Mesenchymal stem cell (in vitro differentiated cells and primary cell): ENCODE data around the gene MYLK3.

Source experiments
- DNase-seq: peaks from one replicate; pipeline ENCODE4 v3.0.0-alpha.2; 2013
- H2AFZ ChIP-seq: one replicate; pipeline ENCODE4 v1.6.1; 2013; ENCODE audit warnings: low read depth, mild to moderate bottlenecking, control low read depth, inconsistent platforms, low read length, moderate library complexity
- H2AK5ac ChIP-seq: 2 replicates; pipeline ENCODE4 v1.6.1; 2013; ENCODE audit warnings: low read length, moderate library complexity, mild to moderate bottlenecking, inconsistent platforms; ENCODE audit not compliant: severe bottlenecking
- H2BK120ac ChIP-seq: one replicate; pipeline ENCODE4 v1.6.1; 2013; ENCODE audit warnings: low read depth, mild to moderate bottlenecking, inconsistent platforms, low read length, moderate library complexity
- H2BK12ac ChIP-seq, 2 experiments: one replicate each; pipeline ENCODE4 v1.6.1; 2013; ENCODE audit warnings: inconsistent platforms in 2 of 2, low read length in 2 of 2, mild to moderate bottlenecking in 2 of 2, moderate library complexity in 2 of 2, control low read depth in 1 of 2
- H2BK15ac ChIP-seq: one replicate; pipeline ENCODE4 v1.6.1; 2013; ENCODE audit warnings: mild to moderate bottlenecking, low read depth, inconsistent platforms; ENCODE audit not compliant: poor library complexity, severe bottlenecking
- H2BK5ac ChIP-seq: 2 replicates; pipeline ENCODE4 v1.6.1; 2013; ENCODE audit warnings: low read depth, mild to moderate bottlenecking, low read length, control low read depth, inconsistent platforms; ENCODE audit not compliant: poor library complexity, severe bottlenecking
- H3K14ac ChIP-seq, 2 experiments: one replicate each; pipeline ENCODE4 v1.6.1; 2013; ENCODE audit warnings: inconsistent platforms in 2 of 2, low read length in 2 of 2, control low read depth in 1 of 2, mild to moderate bottlenecking in 1 of 2, moderate library complexity in 1 of 2
- H3K18ac ChIP-seq, 2 experiments: one replicate each; pipeline ENCODE4 v1.6.1; 2013; ENCODE audit warnings: inconsistent platforms in 2 of 2, low read length in 2 of 2, control low read depth in 1 of 2, low read depth in 1 of 2, mild to moderate bottlenecking in 1 of 2
- H3K23ac ChIP-seq, 2 experiments: one replicate each; pipeline ENCODE4 v1.6.1; 2013; ENCODE audit warnings: inconsistent platforms in 2 of 2, low read length in 2 of 2, mild to moderate bottlenecking in 2 of 2, moderate library complexity in 2 of 2, control low read depth in 1 of 2
- H3K27ac ChIP-seq: 2 replicates; pipeline ENCODE4 v1.5.1; 2013; ENCODE audit warnings: mild to moderate bottlenecking, moderate library complexity, low read length, control low read depth, inconsistent platforms; ENCODE audit not compliant: poor library complexity, severe bottlenecking
- H3K27me3 ChIP-seq, 2 experiments: 2 replicates each; pipeline versions ENCODE4 v1.6.1 to v1.7.0; 2013; ENCODE audit warnings: low read length in 2 of 2, mild to moderate bottlenecking in 2 of 2, moderate library complexity in 2 of 2, control low read depth in 1 of 2, inconsistent platforms in 1 of 2; ENCODE audit not compliant: control insufficient read depth in 1 of 2, insufficient read depth in 1 of 2
- H3K36me3 ChIP-seq, 2 experiments: 2 replicates each; pipeline versions ENCODE4 v1.6.1 to v1.7.0; 2013; ENCODE audit warnings: low read length in 2 of 2, control low read depth in 1 of 2, inconsistent platforms in 1 of 2, low read depth in 1 of 2, mild to moderate bottlenecking in 1 of 2; ENCODE audit not compliant: insufficient read depth in 2 of 2, control insufficient read depth in 1 of 2
- H3K4ac ChIP-seq, 2 experiments: one replicate each; pipeline ENCODE4 v1.6.1; 2013; ENCODE audit warnings: inconsistent platforms in 2 of 2, low read length in 2 of 2, mild to moderate bottlenecking in 2 of 2, moderate library complexity in 2 of 2, control low read depth in 1 of 2, low read depth in 1 of 2
- H3K4me1 ChIP-seq: 2 replicates; pipeline ENCODE4 v1.6.1; 2013; ENCODE audit warnings: low read depth, low read length, control low read depth; ENCODE audit not compliant: control insufficient read depth, insufficient read depth
- H3K4me2 ChIP-seq: 2 replicates; pipeline ENCODE4 v1.6.1; 2013; ENCODE audit warnings: low read length, mild to moderate bottlenecking, inconsistent platforms; ENCODE audit not compliant: poor library complexity, severe bottlenecking
- H3K4me3 ChIP-seq, 2 experiments: 2 replicates each; pipeline versions ENCODE4 v1.5.1 to v1.7.0; 2013; ENCODE audit warnings: low read length in 2 of 2, mild to moderate bottlenecking in 2 of 2, control low read depth in 1 of 2, low read depth in 1 of 2; ENCODE audit not compliant: insufficient read depth in 1 of 2
- H3K79me1 ChIP-seq: replicated peaks from 2 replicates; pipeline ENCODE4 v1.6.1; 2013; ENCODE audit warnings: mild to moderate bottlenecking, control low read depth, low read length, inconsistent platforms; ENCODE audit not compliant: poor library complexity, severe bottlenecking
- H3K9ac ChIP-seq: 2 replicates; pipeline ENCODE4 v1.7.0; 2013; ENCODE audit warnings: mild to moderate bottlenecking, low read length, moderate library complexity
- H3K9me3 ChIP-seq: 2 replicates; pipeline ENCODE4 v1.7.0; 2013; ENCODE audit warnings: mild to moderate bottlenecking, low read length; ENCODE audit not compliant: control insufficient read depth
- H4K8ac ChIP-seq: one replicate; pipeline ENCODE4 v1.6.1; 2013; ENCODE audit warnings: inconsistent platforms, mild to moderate bottlenecking, low read length, moderate library complexity
- H4K91ac ChIP-seq: one replicate; pipeline ENCODE4 v1.6.1; 2013; ENCODE audit warnings: mild to moderate bottlenecking, low read length, inconsistent platforms
- WGBS: methylation state at CpG from one replicate; pipeline ENCODE4 v1.1.7; 2013; ENCODE audit warnings: mixed read lengths; 5-methylcytosine and 5-hydroxymethylcytosine counted together

Gene MYLK3

DNA sequence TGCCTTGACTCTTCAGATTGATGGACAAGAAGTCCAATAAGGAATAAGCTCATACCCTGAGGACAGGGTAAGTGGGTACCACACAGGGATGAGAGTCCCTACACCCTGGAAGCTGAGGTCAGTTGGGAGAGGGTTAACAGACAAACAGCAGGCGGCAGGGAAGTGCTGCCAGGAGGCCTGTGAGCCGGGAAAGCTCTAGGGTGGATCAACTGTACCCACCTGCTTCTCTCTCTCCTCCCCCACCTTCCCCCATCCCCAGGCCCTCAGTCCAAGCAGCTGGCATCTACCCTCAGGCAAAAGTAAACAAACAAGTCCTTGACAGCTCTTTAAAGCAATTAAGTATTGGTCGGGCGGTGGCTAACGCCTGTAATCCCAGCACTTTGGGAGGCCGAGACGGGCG, 20.7 kb upstream of the MYLK3 start:
- no peak overlapping the region for H3K9ac ChIP-seq
- no peaks in the 10 kb centered on the region for H3K79me1 ChIP-seq
- H2BK5ac ChIP-seq = no peak overlapping the region
- H3K4ac ChIP-seq = no peak overlapping the region
- H3K4me1 ChIP-seq = peaks cover 4% of the 10 kb centered on the region
- 85% methylated on average over 8 of the region's 8 CpGs for WGBS
- H2BK12ac ChIP-seq = no peak overlapping the region
- no peak overlapping the region for H4K91ac ChIP-seq
- H2BK120ac ChIP-seq = no peak overlapping the region
- H3K9me3 ChIP-seq = no peaks in the 10 kb centered on the region
- no peak overlapping the region for H4K8ac ChIP-seq
- H3K27ac ChIP-seq = no peak overlapping the region
- no peak overlapping the region for H2AK5ac ChIP-seq
- no peak overlapping the region for H3K23ac ChIP-seq
- DNase-seq = no peak
- no peak overlapping the region for H3K14ac ChIP-seq
- peaks cover 0 to 7% of the 10 kb centered on the region in 2 experiments for H3K27me3 ChIP-seq
- no peak overlapping the region for H3K18ac ChIP-seq
- no peak overlapping the region for H2AFZ ChIP-seq
- H3K4me3 ChIP-seq = no peak overlapping the region
- no peaks in the 10 kb centered on the region for H3K36me3 ChIP-seq
- no peak overlapping the region for H3K4me2 ChIP-seq
- no peak overlapping the region for H2BK15ac ChIP-seq

DNA sequence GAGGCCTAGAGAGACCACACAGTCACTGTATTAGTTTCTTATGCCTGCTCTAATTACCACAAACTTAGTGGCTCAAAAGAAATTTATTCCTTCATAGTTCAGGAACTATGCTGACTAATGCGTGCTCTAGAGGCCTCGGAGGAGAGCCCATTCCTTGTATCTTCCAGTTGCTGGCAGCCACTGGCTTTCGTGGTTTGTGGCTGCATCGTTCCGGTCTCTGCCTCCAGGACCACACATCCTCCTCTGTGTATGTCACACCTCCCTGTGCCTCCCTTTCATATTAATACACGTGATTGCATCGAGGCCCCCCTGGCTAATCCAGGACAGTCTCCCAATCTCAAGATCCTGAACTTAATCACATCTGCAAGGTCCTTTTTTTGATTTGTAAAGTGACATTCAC, 16.9 kb upstream of the MYLK3 start:
- no peak overlapping the region for H3K4ac ChIP-seq
- H3K36me3 ChIP-seq = no peaks in the 10 kb centered on the region
- no peaks in the 10 kb centered on the region for H3K9me3 ChIP-seq
- H2BK12ac ChIP-seq = no peak overlapping the region
- H3K27ac ChIP-seq = no peak overlapping the region
- no peak overlapping the region for H2AFZ ChIP-seq
- no peak overlapping the region for H2AK5ac ChIP-seq
- no peaks in the 10 kb centered on the region for H3K79me1 ChIP-seq
- no peak overlapping the region for H2BK5ac ChIP-seq
- peaks cover 4% of the 10 kb centered on the region for H3K4me1 ChIP-seq
- 62% methylated on average over 7 of the region's 7 CpGs for WGBS
- no peak overlapping the region for H3K9ac ChIP-seq
- H4K91ac ChIP-seq = no peak overlapping the region
- H3K14ac ChIP-seq = no peak overlapping the region
- H3K4me2 ChIP-seq = no peak overlapping the region
- no peak overlapping the region for H2BK15ac ChIP-seq
- peak; percentile 42 for DNase-seq
- no peak overlapping the region for H4K8ac ChIP-seq
- H3K18ac ChIP-seq = no peak overlapping the region
- H3K4me3 ChIP-seq = no peak overlapping the region
- peaks cover 5 to 23% of the 10 kb centered on the region in 2 experiments for H3K27me3 ChIP-seq
- no peak overlapping the region for H3K23ac ChIP-seq
- no peak overlapping the region for H2BK120ac ChIP-seq

DNA sequence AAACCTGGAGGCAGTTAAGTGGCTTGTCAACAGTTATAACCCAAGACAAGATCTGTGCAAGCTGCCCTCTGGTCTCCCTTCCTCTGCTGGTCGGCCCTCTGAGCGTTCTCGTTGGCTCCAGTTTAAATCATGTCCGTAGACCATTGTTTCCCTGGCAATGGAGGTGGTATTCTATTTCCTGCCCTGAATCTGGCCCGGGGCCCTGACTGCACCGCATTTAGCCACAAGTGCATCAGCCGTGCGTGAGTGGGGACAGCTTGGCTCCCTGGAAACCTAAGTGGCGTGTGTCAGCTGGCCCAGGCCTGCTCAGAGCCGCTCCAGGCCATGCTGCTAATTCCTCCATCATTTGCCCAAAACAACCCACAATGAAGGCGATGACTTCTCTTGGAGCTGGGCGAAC, 15.0 kb upstream of the MYLK3 start:
- peaks cover 1% of the 10 kb centered on the region for H3K4me1 ChIP-seq
- no peak overlapping the region for H2BK12ac ChIP-seq
- H3K4me3 ChIP-seq = no peak overlapping the region
- H3K18ac ChIP-seq = no peak overlapping the region
- H3K27ac ChIP-seq = no peak overlapping the region
- no peak overlapping the region for H4K8ac ChIP-seq
- no peak overlapping the region for H2AK5ac ChIP-seq
- no peaks in the 10 kb centered on the region for H3K79me1 ChIP-seq
- H3K36me3 ChIP-seq = no peaks in the 10 kb centered on the region
- H3K9ac ChIP-seq = no peak overlapping the region
- H2BK5ac ChIP-seq = no peak overlapping the region
- no peak overlapping the region for H3K4ac ChIP-seq
- H2BK15ac ChIP-seq = no peak overlapping the region
- no peak overlapping the region for H4K91ac ChIP-seq
- H3K23ac ChIP-seq = no peak overlapping the region
- peaks cover 18 to 40% of the 10 kb centered on the region in 2 experiments for H3K27me3 ChIP-seq
- no peak overlapping the region for H2BK120ac ChIP-seq
- no peak for DNase-seq
- 74% methylated on average over 12 of the region's 12 CpGs for WGBS
- H3K4me2 ChIP-seq = no peak overlapping the region
- peak overlapping the region; percentile 63 for H2AFZ ChIP-seq
- H3K14ac ChIP-seq = peak overlapping the region in 1 of 2 experiments; percentile 21
- H3K9me3 ChIP-seq = no peaks in the 10 kb centered on the region

DNA sequence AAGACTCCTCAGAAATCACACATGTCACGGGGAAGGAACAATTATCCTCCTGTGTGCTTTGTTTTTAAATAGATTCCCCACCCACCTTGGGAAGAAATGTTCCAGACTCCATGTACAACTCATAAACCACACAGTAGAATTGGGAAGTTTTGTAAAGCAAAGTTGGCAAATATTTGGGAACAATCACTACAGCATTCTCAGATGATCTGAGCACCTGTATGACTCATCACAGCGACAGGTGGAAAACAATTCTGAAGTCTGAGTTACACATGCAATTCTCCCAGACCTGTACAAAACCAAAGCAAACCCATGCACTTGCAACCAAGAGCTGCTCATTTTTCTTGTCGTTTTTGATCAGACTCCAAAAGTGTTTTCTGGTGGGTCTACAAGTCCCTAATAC, 14.4 kb upstream of the MYLK3 start:
- Histone ChIP-seq H3K9ac (no peak overlapping the region), H4K91ac (no peak overlapping the region), H2AK5ac (no peak overlapping the region), H4K8ac (no peak overlapping the region), H3K4me2 (no peak overlapping the region), H3K4ac (no peak overlapping the region), H3K27me3 (peaks cover 24 to 45% of the 10 kb centered on the region in 2 experiments), H3K27ac (no peak overlapping the region), H3K4me3 (no peak overlapping the region), H3K9me3 (no peaks in the 10 kb centered on the region), H3K23ac (peak overlapping the region in 1 of 2 experiments; percentile 82), H3K14ac (no peak overlapping the region), H2BK5ac (no peak overlapping the region), H3K4me1 (peaks cover 6% of the 10 kb centered on the region), H3K18ac (no peak overlapping the region), H2BK120ac (no peak overlapping the region), H3K79me1 (no peaks in the 10 kb centered on the region), H2BK12ac (no peak overlapping the region), H2AFZ (no peak overlapping the region), H3K36me3 (no peaks in the 10 kb centered on the region), H2BK15ac (no peak overlapping the region)
- 66% methylated on average over 3 of the region's 3 CpGs for WGBS
- DNase-seq = no peak
